Parathyroid adenoma (tissue), 2 donors: ENCODE measurements around the gene NMB.

ENCODE experiments used
- H2AFZ ChIP-seq: fragments of 300-600 bp; sonication (generic); one replicate; pipeline ENCODE4 v1.7.0; 2017; ENCODE audit warnings: antibody characterized with exemption, mild to moderate bottlenecking
- H3K27ac ChIP-seq: fragments of 300-600 bp; sonication (generic); one replicate; pipeline ENCODE4 v1.7.0; 2017
- H3K27me3 ChIP-seq: fragments of 300-600 bp; sonication (generic); one replicate; pipeline ENCODE4 v1.7.0; 2017; ENCODE audit warnings: low read length; ENCODE audit not compliant: control insufficient read depth, insufficient read depth
- H3K36me3 ChIP-seq: fragments of 300-600 bp; sonication (generic); one replicate; pipeline ENCODE4 v1.7.0; 2017; ENCODE audit warnings: low read length; ENCODE audit not compliant: control insufficient read depth, insufficient read depth
- H3K4me1 ChIP-seq: fragments of 300-600 bp; sonication (generic); one replicate; pipeline ENCODE4 v1.7.0; 2017; ENCODE audit warnings: control low read depth
- H3K4me2 ChIP-seq: fragments of 300-600 bp; sonication (generic); one replicate; pipeline ENCODE4 v1.7.0; 2017; ENCODE audit warnings: low read length
- H3K4me3 ChIP-seq: fragments of 300-600 bp; sonication (generic); one replicate; pipeline ENCODE4 v1.7.0; 2017; ENCODE audit warnings: low read depth, low read length
- H3K79me2 ChIP-seq: fragments of 300-600 bp; sonication (generic); one replicate; pipeline ENCODE4 v1.7.0; 2017; ENCODE audit warnings: control low read depth
- H3K9ac ChIP-seq: fragments of 300-600 bp; sonication (generic); one replicate; pipeline ENCODE4 v1.7.0; 2017; ENCODE audit warnings: mild to moderate bottlenecking
- H3K9me3 ChIP-seq: fragments of 300-600 bp; sonication (generic); one replicate; pipeline ENCODE4 v1.7.0; 2017; ENCODE audit warnings: low read length; ENCODE audit not compliant: control insufficient read depth
- TF ChIP-seq, protein P1 (sequence below): fragments of 300-600 bp; sonication (generic); IDR thresholded peaks from one replicate; pipeline ENCODE4 v1.7.0; 2017; ENCODE audit warnings: antibody characterized with exemption, mild to moderate bottlenecking
- donor health status: primary hyperparathyroidism.

Gene NMB

DNA sequence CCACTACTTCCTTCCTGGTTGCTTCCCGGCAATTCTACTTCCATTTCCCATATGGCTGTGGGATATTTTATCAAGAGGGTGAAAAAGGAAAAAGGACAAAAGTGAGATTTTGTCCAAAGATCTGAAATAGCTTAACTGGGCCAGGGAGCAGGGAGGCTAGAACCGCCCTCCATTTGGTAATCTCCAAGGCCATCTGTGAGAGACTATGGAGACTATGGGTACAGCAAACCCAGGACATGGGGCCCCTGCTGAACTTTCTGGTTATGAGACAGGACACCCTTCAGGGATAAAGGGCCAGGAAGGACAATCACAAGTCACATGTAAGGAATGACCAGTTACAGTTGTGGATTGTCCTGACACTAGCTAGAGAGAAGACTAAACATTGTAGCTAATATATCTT, 32.9 kb downstream of the NMB start:
- Histone ChIP-seq H3K36me3 (no peaks in the 10 kb centered on the region), H3K27me3 (no peaks in the 10 kb centered on the region), H3K9me3 (no peaks in the 10 kb centered on the region), H3K4me2 (no peak overlapping the region), H3K27ac (no peak overlapping the region), H3K9ac (no peak overlapping the region), H3K4me3 (no peak overlapping the region), H3K4me1 (no peaks in the 10 kb centered on the region), H3K79me2 (no peaks in the 10 kb centered on the region), H2AFZ (no peak overlapping the region)
- TF ChIP-seq, protein P1, sequence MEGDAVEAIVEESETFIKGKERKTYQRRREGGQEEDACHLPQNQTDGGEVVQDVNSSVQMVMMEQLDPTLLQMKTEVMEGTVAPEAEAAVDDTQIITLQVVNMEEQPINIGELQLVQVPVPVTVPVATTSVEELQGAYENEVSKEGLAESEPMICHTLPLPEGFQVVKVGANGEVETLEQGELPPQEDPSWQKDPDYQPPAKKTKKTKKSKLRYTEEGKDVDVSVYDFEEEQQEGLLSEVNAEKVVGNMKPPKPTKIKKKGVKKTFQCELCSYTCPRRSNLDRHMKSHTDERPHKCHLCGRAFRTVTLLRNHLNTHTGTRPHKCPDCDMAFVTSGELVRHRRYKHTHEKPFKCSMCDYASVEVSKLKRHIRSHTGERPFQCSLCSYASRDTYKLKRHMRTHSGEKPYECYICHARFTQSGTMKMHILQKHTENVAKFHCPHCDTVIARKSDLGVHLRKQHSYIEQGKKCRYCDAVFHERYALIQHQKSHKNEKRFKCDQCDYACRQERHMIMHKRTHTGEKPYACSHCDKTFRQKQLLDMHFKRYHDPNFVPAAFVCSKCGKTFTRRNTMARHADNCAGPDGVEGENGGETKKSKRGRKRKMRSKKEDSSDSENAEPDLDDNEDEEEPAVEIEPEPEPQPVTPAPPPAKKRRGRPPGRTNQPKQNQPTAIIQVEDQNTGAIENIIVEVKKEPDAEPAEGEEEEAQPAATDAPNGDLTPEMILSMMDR, result no peak

DNA sequence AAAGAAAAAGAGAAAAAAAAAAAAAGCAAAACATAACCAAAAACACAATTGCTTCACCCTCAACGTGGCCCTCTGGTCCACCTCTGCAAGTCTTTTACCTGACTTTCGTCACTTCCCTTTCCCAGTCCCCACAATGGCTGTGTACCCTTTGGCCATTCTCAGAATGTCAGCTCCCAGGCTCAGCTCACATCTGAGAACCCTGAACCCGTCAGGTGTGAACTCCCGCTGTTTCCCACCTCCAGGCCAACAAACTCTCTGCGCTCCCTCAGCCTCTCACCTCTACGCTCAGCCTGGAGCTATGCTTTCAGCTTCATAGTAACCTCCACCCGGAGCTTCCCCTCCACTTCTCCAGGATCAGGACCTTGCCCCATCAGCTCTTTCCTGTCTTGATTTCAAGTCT, 33.6 kb downstream of the NMB start:
- Histone ChIP-seq H3K4me3 (no peak overlapping the region), H3K9me3 (no peaks in the 10 kb centered on the region), H3K79me2 (no peaks in the 10 kb centered on the region), H3K9ac (no peak overlapping the region), H3K36me3 (no peaks in the 10 kb centered on the region), H3K27ac (no peak overlapping the region), H3K4me1 (no peaks in the 10 kb centered on the region), H3K4me2 (no peak overlapping the region), H2AFZ (no peak overlapping the region), H3K27me3 (no peaks in the 10 kb centered on the region)
- TF ChIP-seq, protein P1, result no peak

GRCh38 chr15:84621358-84621979, 36.5 kb downstream of the NMB start:
- no peak overlapping the region for H3K27ac ChIP-seq
- H3K4me1 ChIP-seq, result no peaks in the 10 kb centered on the region
- H3K9me3 ChIP-seq, result no peaks in the 10 kb centered on the region
- no peaks in the 10 kb centered on the region for H3K79me2 ChIP-seq
- no peak overlapping the region for H3K4me3 ChIP-seq
- no peaks in the 10 kb centered on the region for H3K27me3 ChIP-seq
- H3K9ac ChIP-seq, result no peak overlapping the region
- H3K36me3 ChIP-seq, result no peaks in the 10 kb centered on the region
- no peak overlapping the region for H3K4me2 ChIP-seq
- H2AFZ ChIP-seq, result no peak overlapping the region
- TF ChIP-seq, protein P1, result no peak

DNA sequence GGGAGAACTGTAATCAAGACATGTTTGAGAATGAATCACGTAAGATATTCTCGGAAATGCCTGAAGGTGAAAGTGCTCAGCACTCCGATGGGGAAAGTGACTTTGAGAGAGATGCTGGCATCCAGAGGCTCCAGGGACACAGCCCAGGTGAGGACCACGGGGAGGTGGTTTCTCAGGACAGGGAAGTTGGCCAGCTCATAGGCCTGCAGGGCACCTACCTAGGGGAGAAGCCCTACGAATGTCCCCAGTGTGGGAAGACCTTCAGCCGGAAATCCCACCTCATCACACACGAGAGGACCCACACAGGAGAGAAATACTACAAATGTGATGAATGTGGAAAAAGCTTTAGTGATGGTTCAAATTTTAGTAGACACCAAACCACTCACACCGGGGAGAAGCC, 37.4 kb downstream of the NMB start:
- H3K79me2 ChIP-seq, result no peaks in the 10 kb centered on the region
- TF ChIP-seq, protein P1, result no peak
- no peaks in the 10 kb centered on the region for H3K27me3 ChIP-seq
- H3K4me1 ChIP-seq, result no peaks in the 10 kb centered on the region
- H3K4me2 ChIP-seq, result no peak overlapping the region
- H3K9me3 ChIP-seq, result no peaks in the 10 kb centered on the region
- no peak overlapping the region for H3K4me3 ChIP-seq
- no peak overlapping the region for H3K27ac ChIP-seq
- no peak overlapping the region for H2AFZ ChIP-seq
- H3K36me3 ChIP-seq, result no peaks in the 10 kb centered on the region
- H3K9ac ChIP-seq, result no peak overlapping the region

DNA sequence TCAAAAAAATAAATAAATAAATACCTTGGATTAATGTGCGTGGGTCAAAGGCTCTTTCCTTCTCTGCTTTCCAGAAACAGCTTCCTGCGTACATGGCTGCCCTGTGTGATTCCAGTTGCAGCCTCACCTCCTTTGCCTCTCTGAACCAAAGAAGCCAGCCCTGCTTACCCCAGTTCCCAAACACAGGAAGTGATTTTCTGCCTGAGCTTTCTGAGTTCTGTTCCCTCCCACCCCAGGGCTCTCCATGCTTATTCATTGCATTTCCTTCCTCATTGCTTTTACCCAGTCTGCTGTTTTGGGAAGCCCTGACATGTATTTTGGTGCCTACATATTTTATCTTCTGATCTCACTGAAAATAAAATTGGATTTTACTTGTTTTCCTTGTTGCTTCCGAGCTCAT, 41.8 kb downstream of the NMB start:
- no peak overlapping the region for H3K27ac ChIP-seq

More for the DNA sequence above, 41.8 kb downstream of the NMB start:
- H2AFZ ChIP-seq, result no peak overlapping the region
- H3K9ac ChIP-seq, result no peak overlapping the region
- H3K79me2 ChIP-seq, result peaks cover 3% of the 10 kb centered on the region
- no peak overlapping the region for H3K4me2 ChIP-seq
- H3K27me3 ChIP-seq, result no peaks in the 10 kb centered on the region
- H3K9me3 ChIP-seq, result no peaks in the 10 kb centered on the region
- H3K36me3 ChIP-seq, result no peaks in the 10 kb centered on the region
- no peaks in the 10 kb centered on the region for H3K4me1 ChIP-seq
- TF ChIP-seq, protein P1, result no peak
- no peak overlapping the region for H3K4me3 ChIP-seq
